ENCODE measurements around the gene NHS. TPM values are rescaled to one million over a fixed set of nuclear protein-coding genes. Genes with fewer than 3 reads are reported as not detected.

The NHS gene
- total RNA-seq, 1 donor from 2014 or later, result 27.8 TPM

DNA sequence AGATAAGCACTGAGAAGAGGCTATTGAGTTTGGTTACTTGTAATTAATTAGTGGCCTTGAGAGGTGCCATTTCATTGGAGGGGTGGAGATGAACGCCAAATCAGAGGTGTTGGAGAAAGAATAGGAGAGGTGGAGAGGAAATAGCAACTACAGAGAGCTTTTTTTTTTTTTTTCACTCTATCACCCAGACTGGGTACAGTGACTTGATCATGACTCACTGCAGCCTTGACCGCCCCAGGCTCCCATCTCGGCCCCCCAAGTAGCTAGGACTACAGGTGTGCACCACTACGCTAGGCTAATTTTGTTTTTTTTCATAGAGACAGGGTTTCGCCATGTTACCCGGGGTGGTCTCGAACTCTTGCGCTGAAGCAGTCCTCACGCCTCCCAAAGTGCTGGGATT, 5.2 kb downstream of the NHS start:
- TF ChIP-seq, protein P1, sequence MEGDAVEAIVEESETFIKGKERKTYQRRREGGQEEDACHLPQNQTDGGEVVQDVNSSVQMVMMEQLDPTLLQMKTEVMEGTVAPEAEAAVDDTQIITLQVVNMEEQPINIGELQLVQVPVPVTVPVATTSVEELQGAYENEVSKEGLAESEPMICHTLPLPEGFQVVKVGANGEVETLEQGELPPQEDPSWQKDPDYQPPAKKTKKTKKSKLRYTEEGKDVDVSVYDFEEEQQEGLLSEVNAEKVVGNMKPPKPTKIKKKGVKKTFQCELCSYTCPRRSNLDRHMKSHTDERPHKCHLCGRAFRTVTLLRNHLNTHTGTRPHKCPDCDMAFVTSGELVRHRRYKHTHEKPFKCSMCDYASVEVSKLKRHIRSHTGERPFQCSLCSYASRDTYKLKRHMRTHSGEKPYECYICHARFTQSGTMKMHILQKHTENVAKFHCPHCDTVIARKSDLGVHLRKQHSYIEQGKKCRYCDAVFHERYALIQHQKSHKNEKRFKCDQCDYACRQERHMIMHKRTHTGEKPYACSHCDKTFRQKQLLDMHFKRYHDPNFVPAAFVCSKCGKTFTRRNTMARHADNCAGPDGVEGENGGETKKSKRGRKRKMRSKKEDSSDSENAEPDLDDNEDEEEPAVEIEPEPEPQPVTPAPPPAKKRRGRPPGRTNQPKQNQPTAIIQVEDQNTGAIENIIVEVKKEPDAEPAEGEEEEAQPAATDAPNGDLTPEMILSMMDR (conservative IDR thresholded peaks at IDR 0.05), result no peak
- Mint-ChIP-seq H3K4me1 (ENCODE audit: unreplicated experiment) (peaks cover 8% of the 10 kb centered on the region), H3K4me3 (no peak overlapping the region), H3K9me3 (peaks cover 23% of the 10 kb centered on the region), H3K36me3 (peaks cover 32% of the 10 kb centered on the region), H3K27me3 (peaks cover 37% of the 10 kb centered on the region), H3K27ac (no peak overlapping the region)
- no peak for DNase-seq (ENCODE audit: extremely low spot score, unreplicated experiment)

DNA sequence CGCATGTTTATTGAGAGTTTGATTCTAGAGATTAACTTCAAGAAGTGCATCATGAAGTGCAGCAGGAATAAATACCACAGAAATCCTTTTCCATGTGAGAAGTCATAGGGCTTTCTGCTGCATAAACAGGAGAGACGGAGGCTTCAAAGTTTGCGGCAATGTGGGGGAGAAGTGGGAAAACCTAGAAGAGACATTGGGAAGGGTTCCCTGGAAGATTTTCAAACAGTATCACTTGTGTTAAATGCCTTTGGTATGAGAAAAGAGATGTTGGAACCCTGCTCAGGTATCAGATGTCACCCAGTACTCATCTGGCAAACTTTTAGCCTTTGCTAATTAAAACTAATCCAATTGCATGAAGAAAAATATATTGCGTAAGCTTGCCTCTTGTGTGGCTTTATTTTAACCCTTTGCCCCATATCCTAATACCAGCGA, 15.4 kb downstream of the NHS start:
- no peak overlapping the region for H3K27ac Mint-ChIP-seq
- TF ChIP-seq, protein P1 (conservative IDR thresholded peaks at IDR 0.05), result no peak
- peaks cover 8% of the 10 kb centered on the region for H3K9me3 Mint-ChIP-seq
- peaks cover 11% of the 10 kb centered on the region for H3K36me3 Mint-ChIP-seq
- no peak overlapping the region for H3K4me3 Mint-ChIP-seq
- peaks cover 16% of the 10 kb centered on the region for H3K4me1 Mint-ChIP-seq (ENCODE audit: unreplicated experiment)
- no peaks in the 10 kb centered on the region for H3K27me3 Mint-ChIP-seq
- no peak for DNase-seq (ENCODE audit: extremely low spot score, unreplicated experiment)

DNA sequence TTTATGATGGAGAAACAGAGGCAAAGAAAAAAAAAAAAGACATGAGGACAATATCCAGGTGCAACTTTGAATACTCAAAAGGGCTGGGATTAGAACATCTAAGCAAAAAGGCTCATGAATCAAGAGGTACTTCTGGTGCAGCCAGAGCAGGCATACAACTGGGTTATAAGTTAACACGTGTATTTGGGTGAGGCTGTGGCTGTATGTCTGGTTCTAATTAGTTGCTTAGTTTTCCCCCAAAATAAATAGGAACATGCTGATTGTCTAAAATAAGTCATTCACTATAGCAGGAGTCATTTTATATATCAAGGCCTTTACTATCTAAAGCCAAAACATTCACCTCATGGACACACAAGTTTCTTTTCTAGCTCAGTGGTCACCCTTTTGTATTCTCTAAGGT, 20.2 kb downstream of the NHS start:
- TF ChIP-seq, protein P1 (conservative IDR thresholded peaks at IDR 0.05), result no peak
- peaks cover 6% of the 10 kb centered on the region for H3K9me3 Mint-ChIP-seq

DNA sequence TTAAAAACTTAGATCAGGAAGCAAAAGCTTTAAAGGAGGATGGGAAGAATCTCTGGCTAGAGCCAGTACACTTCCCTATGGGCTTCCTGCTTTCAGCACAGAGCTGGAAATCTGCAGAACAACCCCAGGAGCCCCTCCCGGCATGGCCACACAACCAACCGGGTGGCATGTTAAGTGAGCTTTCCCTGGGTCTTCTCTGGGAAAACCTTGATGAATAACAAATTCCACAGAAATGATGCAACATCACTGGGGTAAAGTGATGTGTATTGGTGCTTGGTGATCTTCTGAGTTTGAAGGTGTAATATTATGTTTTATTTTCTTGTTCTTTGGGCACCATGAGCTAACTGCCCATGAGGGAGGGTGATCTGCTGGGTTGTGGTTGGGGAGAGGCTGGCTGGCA, 22.1 kb downstream of the NHS start:
- Mint-ChIP-seq H3K4me3 (no peak overlapping the region), H3K36me3 (no peaks in the 10 kb centered on the region)
- TF ChIP-seq, protein P1 (conservative IDR thresholded peaks at IDR 0.05), result no peak

More for the DNA sequence above, 20.2 kb downstream of the NHS start:
- Mint-ChIP-seq H3K27me3 (no peaks in the 10 kb centered on the region), H3K36me3 (peaks cover 7% of the 10 kb centered on the region), H3K27ac (no peak overlapping the region), H3K4me3 (no peak overlapping the region), H3K4me1 (ENCODE audit: unreplicated experiment) (peaks cover 7% of the 10 kb centered on the region)
- DNase-seq (ENCODE audit: extremely low spot score, unreplicated experiment), result no peak

DNA sequence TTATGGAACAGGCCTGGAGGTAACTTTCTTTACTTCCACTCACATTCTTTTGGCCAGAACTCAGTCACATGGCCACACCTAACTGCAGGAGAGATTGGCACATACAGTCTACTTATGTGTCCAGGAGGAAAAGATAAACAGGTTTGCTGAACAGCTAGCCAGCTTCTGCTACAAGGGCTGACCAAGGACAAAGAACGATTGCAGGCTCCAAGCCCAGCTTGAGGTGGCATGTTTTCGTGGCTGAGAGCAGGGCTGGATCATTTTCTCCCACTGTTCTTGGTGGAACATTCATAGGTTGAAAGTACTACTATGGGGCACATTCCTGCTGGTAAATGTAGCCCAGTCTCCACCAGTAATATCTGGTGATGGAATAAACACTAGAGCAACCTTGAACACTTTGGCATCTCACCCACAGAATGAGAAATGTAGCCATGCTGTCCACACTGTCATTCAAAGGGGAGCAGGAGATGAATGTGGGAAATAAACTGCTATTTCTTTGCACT, 28.2 kb downstream of the NHS start:
- Mint-ChIP-seq H3K4me1 (ENCODE audit: unreplicated experiment) (peaks cover 4% of the 10 kb centered on the region), H3K27me3 (peaks cover 3% of the 10 kb centered on the region), H3K27ac (no peak overlapping the region), H3K4me3 (no peak overlapping the region), H3K36me3 (no peaks in the 10 kb centered on the region), H3K9me3 (peaks cover 10% of the 10 kb centered on the region)
- TF ChIP-seq, protein P1 (conservative IDR thresholded peaks at IDR 0.05), result no peak
- no peak for DNase-seq (ENCODE audit: extremely low spot score, unreplicated experiment)

More for the DNA sequence above, 22.1 kb downstream of the NHS start:
- no peaks in the 10 kb centered on the region for H3K4me1 Mint-ChIP-seq (ENCODE audit: unreplicated experiment)
- H3K27me3 Mint-ChIP-seq, result no peaks in the 10 kb centered on the region
- peaks cover 10% of the 10 kb centered on the region for H3K9me3 Mint-ChIP-seq
- no peak overlapping the region for H3K27ac Mint-ChIP-seq
- DNase-seq (ENCODE audit: extremely low spot score, unreplicated experiment), result no peak

DNA sequence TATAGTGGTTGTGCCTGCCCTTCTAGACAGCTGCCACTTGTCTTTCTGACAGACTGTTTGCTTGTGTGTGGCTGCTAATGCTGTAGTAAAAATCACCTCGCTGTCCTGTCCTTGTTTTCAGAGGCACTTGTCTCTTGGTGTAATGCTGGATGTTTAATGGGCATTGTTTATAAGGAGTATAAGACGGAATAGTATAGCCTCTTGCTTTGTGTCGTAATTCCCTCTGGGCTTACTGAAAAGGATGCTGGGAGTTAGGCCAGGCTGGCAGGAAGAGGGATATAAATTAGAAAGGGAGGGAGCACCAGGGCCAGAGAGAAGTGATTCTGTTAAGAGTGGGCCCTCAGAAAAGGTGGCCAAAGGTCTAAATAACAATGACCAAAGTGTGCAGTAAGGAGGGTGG, 29.0 kb downstream of the NHS start:
- no peak for DNase-seq (ENCODE audit: extremely low spot score, unreplicated experiment)
- peaks cover 10% of the 10 kb centered on the region for H3K9me3 Mint-ChIP-seq
- H3K4me1 Mint-ChIP-seq (ENCODE audit: unreplicated experiment), result peaks cover 4% of the 10 kb centered on the region
- TF ChIP-seq, protein P1 (conservative IDR thresholded peaks at IDR 0.05), result no peak
- no peak overlapping the region for H3K4me3 Mint-ChIP-seq
- no peak overlapping the region for H3K27ac Mint-ChIP-seq
- H3K27me3 Mint-ChIP-seq, result peaks cover 3% of the 10 kb centered on the region
- peaks cover 5% of the 10 kb centered on the region for H3K36me3 Mint-ChIP-seq

Measured in type B pancreatic cell (in vitro differentiated cells).